ENCODE measurements around the gene RNF157.

RNF157 gene

GRCh38 chr17:76140661-76141211 lies 99.6 kb downstream of the RNF157 start:
- TF ChIP-seq, protein P1, sequence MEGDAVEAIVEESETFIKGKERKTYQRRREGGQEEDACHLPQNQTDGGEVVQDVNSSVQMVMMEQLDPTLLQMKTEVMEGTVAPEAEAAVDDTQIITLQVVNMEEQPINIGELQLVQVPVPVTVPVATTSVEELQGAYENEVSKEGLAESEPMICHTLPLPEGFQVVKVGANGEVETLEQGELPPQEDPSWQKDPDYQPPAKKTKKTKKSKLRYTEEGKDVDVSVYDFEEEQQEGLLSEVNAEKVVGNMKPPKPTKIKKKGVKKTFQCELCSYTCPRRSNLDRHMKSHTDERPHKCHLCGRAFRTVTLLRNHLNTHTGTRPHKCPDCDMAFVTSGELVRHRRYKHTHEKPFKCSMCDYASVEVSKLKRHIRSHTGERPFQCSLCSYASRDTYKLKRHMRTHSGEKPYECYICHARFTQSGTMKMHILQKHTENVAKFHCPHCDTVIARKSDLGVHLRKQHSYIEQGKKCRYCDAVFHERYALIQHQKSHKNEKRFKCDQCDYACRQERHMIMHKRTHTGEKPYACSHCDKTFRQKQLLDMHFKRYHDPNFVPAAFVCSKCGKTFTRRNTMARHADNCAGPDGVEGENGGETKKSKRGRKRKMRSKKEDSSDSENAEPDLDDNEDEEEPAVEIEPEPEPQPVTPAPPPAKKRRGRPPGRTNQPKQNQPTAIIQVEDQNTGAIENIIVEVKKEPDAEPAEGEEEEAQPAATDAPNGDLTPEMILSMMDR (IDR thresholded peaks at IDR 0.05; ENCODE audit: low read depth, low read length), result no peak
- peak overlapping the region; percentile 59 for H3K4me3 ChIP-seq (ENCODE audit: low read depth, low read length)

- TF ChIP-seq, protein P1 (IDR thresholded peaks at IDR 0.05; ENCODE audit: low read depth, low read length), result no peak
- no peak overlapping the region for H3K4me3 ChIP-seq (ENCODE audit: low read depth, low read length)
Observed at GRCh38 chr17:76139801-76140660, 100.3 kb downstream of the RNF157 start.

- TF ChIP-seq, protein P1 (IDR thresholded peaks at IDR 0.05; ENCODE audit: low read depth, low read length), result no peak
Observed at GRCh38 chr17:76138896-76139752, 101.2 kb downstream of the RNF157 start.

DNA sequence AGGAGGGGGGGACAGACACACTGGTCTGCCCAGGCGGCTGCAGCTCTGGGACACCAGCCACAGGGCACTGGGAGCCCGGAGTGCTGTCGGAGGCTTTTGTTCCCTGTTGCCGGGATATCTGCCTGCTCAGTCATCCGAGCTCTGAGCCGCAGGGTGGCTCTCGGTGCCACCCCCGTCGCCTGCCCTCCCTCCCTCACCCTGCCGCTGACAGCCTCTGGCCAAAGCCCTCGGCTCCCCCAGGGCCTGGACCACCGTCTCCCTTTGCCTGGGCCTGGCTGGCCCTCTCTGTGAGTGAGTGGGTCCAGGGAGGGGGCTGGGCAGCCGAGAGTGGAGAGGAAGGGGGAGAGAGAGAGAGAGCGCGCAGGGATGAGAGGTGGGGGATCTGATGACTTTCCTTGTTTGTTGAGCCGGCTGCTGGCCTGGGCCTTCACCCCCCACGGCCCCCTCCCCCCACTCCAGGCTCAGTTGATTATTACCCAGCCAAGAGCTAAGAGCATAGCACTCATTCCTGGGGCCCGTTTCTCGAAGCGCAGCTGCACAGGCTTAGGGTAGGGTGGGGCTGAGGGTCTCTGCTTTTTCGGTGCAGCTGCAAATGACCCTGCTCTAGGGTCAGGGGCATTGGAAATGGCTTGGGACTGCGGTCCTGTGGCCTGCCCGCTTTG lies 101.9 kb downstream of the RNF157 start:
- no peak overlapping the region for H3K4me3 ChIP-seq (ENCODE audit: low read depth, low read length)
- TF ChIP-seq, protein P1 (IDR thresholded peaks at IDR 0.05; ENCODE audit: low read depth, low read length), result no peak

More at GRCh38 chr17:76138896-76139752, 101.2 kb downstream of the RNF157 start:
- no peak overlapping the region for H3K4me3 ChIP-seq (ENCODE audit: low read depth, low read length)

- no peak overlapping the region for H3K4me3 ChIP-seq (ENCODE audit: low read depth, low read length)
- TF ChIP-seq, protein P1 (IDR thresholded peaks at IDR 0.05; ENCODE audit: low read depth, low read length), result no peak
Observed at GRCh38 chr17:76137351-76138233, 102.7 kb downstream of the RNF157 start.

- TF ChIP-seq, protein P1 (IDR thresholded peaks at IDR 0.05; ENCODE audit: low read depth, low read length), result no peak
- no peak overlapping the region for H3K4me3 ChIP-seq (ENCODE audit: low read depth, low read length)
Observed at GRCh38 chr17:76137001-76137350, 103.3 kb downstream of the RNF157 start.

All from WI38 (cell line).